Naive B cell (primary cell): Measurements from ENCODE around the gene PFKFB2. TPM values are rescaled to one million over a fixed set of nuclear protein-coding genes. Genes with fewer than 3 reads are reported as not detected.

Experiments used
- ATAC-seq, 2 donors: fragments of 150-1000 bp; cut with Tn5 transposase; 2 replicates each; pipeline ENCODE4 v1.10.0; 2021; ENCODE audit warnings: low read depth in 2 of 2, mild to moderate bottlenecking in 2 of 2, moderate library complexity in 2 of 2
- DNase-seq: peaks from one replicate; pipeline ENCODE4 v3.0.0; 2022
- H3K27ac Mint-ChIP-seq, 6 donors: one replicate each; pipeline ENCODE4 v1.8.0; 2020 to 2022; ENCODE audit warnings: mild to moderate bottlenecking in 6 of 6, mixed read lengths in 6 of 6, moderate library complexity in 5 of 6, inconsistent platforms in 2 of 6
- H3K27me3 Mint-ChIP-seq, 3 donors: one replicate each; pipeline ENCODE4 v1.8.0; 2021 to 2022; ENCODE audit warnings: mixed read lengths in 3 of 3, mild to moderate bottlenecking in 1 of 3
- H3K36me3 Mint-ChIP-seq, 2 donors: one replicate each; pipeline ENCODE4 v1.8.0; 2020 to 2022; ENCODE audit warnings: mixed read lengths in 2 of 2, inconsistent platforms in 1 of 2, mild to moderate bottlenecking in 1 of 2
- H3K4me1 Mint-ChIP-seq, 3 donors: one replicate each; pipeline ENCODE4 v1.8.0; 2020 to 2022; ENCODE audit warnings: mixed read lengths in 3 of 3, inconsistent platforms in 1 of 3, mild to moderate bottlenecking in 1 of 3, moderate library complexity in 1 of 3
- H3K4me3 Mint-ChIP-seq, 8 donors: one replicate each; pipeline ENCODE4 v1.8.0; 2020 to 2022; ENCODE audit warnings: mild to moderate bottlenecking in 8 of 8, mixed read lengths in 8 of 8, moderate library complexity in 8 of 8, inconsistent platforms in 2 of 8
- H3K9me3 Mint-ChIP-seq, 7 donors: one replicate each; pipeline ENCODE4 v1.8.0; 2020 to 2022; ENCODE audit warnings: mixed read lengths in 7 of 7, mild to moderate bottlenecking in 5 of 7, inconsistent platforms in 2 of 7, moderate library complexity in 1 of 7
- polyA plus RNA-seq, 6 donors: library from polyadenylated mRNA; unstranded; fragments of 300-500 nt; fragmentation: Illumina TruSeq; gene quantifications; one replicate each; pipeline ENCODE4 v1.2.3, GENCODE V29; 2021; ENCODE audit warnings: low read depth in 6 of 6

PFKFB2 gene
- polyA plus RNA-seq, 6 donors from 2014 or later = 2.5 to 8.2 (median 6.1) TPM

DNA sequence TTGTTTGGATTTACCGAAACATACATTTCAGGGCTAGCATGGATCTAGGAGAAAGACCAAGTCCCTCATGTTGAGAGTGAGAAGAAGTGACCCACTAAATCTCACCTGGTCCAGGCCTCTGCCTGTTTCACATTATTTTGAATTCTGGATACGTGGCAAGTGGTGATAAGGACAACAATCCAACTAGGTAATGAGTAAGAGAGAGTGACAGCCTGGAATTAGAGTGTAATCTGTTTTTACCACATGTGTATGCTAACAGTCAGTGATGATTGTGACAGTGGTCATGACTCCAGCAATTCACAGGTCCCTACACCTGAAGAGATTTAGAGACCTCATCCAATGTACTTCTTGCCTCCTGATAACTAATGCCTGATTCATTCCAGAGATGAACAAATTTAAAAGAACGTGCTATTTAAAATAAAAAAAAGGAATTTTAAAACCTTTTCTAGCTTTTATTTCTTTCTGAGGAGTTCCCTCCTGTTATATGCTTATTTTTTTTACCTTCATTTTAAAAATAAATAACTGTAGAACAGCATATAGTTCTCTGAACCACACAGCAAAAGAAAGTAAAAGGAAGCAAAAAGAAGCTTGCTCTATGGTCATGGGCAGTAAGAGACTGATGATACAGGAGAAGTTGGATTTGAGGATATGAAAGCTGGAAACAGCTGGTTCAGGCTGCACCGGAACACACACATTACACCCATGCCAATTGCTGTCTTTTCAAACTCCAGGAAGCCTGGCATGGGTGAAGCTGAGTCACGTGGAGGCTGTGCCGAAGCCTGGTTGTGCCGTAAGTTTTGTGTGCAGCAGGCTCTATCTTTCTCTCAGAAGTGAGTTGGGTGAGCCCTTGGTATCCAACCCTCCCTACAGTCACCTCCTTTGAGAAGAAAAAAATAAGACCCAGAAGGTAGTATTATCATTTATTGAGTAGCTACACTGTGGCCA lies 35.2 kb upstream of the PFKFB2 start:
- Mint-ChIP-seq H3K27ac (no peak overlapping the region), H3K9me3 (no peaks in the 10 kb centered on the region), H3K27me3 (peaks cover 36 to 48% (median 43%) of the 10 kb centered on the region in 3 donors), H3K36me3 (no peaks in the 10 kb centered on the region), H3K4me3 (no peak overlapping the region), H3K4me1 (no peaks in the 10 kb centered on the region)
- no peak for DNase-seq
- ATAC-seq = no peak

DNA sequence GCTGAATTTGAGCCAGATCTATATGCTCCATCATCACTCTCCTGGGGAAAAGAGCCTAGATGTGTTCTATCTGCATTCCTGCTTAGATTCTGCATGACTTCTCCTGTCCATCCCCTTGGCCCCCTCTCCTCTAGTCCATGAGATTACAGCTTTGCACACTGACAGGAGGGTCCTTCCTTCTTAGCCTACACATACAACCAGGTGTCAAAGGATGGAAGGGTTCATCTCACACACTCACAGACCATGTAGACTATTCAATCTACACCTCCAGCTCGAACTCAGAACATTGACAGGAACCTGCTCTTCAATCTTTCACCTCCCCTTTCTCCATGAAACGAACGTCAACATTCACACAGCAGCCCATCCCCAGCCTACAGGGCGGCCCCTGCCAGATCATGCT lies 34.4 kb upstream of the PFKFB2 start:
- DNase-seq (no peak), ATAC-seq (no peak)
- no peak overlapping the region for H3K4me3 Mint-ChIP-seq
- peak overlapping the region in 1 of 6 donors; percentile 74 for H3K27ac Mint-ChIP-seq
- H3K36me3 Mint-ChIP-seq = no peaks in the 10 kb centered on the region
- H3K4me1 Mint-ChIP-seq = no peaks in the 10 kb centered on the region
- peaks cover 32 to 40% (median 38%) of the 10 kb centered on the region in 3 donors for H3K27me3 Mint-ChIP-seq
- no peaks in the 10 kb centered on the region for H3K9me3 Mint-ChIP-seq

DNA sequence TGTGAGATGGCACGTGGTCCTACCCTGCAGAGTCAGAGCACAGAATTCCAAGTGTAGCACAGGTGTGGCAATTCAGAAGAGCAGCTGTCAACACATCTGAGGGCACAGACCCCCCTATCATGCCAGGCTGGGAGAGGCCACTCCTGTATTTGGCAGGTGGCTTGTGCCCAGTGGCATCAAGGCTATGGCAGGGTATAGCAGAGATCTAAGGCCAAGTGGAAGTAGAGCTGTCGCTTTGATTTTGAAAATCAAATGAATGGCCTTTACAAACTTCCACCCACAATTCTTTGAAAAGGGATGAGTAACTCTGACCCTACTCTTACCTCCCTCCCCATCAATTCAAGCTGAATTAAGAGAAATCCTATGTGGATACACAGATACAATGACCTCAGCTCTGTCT lies 33.9 kb upstream of the PFKFB2 start:
- H3K27me3 Mint-ChIP-seq = peaks cover 31 to 40% (median 39%) of the 10 kb centered on the region in 3 donors
- H3K9me3 Mint-ChIP-seq = no peaks in the 10 kb centered on the region
- no peaks in the 10 kb centered on the region for H3K4me1 Mint-ChIP-seq
- ATAC-seq (no peak), DNase-seq (no peak)
- H3K4me3 Mint-ChIP-seq = no peak overlapping the region
- peak overlapping the region in 1 of 6 donors; percentile 74 for H3K27ac Mint-ChIP-seq
- H3K36me3 Mint-ChIP-seq = no peaks in the 10 kb centered on the region

DNA sequence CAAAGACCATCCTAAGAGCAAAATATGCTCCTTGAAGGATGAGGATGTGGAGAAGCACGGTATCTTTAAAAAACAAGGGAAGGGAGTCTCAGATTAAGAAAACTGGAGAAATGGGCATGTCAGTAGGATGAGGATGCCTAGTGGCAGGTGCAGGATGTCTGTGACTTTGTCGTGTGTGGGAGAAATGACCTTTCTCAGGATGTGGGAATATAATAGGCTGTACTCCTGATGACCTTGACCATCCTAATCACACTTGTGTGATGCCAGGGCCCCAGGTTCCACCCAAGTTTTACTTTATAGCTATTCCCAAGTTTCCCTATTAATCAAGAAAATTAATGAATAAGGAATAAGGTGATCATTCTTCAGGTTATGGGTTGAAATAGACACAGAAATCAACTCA lies 33.4 kb upstream of the PFKFB2 start:
- H3K27ac Mint-ChIP-seq = no peak overlapping the region
- peaks cover 28 to 42% (median 39%) of the 10 kb centered on the region in 3 donors for H3K27me3 Mint-ChIP-seq
- H3K4me1 Mint-ChIP-seq = no peaks in the 10 kb centered on the region
- DNase-seq (no peak), ATAC-seq (no peak)
- H3K36me3 Mint-ChIP-seq = no peaks in the 10 kb centered on the region
- H3K4me3 Mint-ChIP-seq = no peak overlapping the region
- no peaks in the 10 kb centered on the region for H3K9me3 Mint-ChIP-seq

DNA sequence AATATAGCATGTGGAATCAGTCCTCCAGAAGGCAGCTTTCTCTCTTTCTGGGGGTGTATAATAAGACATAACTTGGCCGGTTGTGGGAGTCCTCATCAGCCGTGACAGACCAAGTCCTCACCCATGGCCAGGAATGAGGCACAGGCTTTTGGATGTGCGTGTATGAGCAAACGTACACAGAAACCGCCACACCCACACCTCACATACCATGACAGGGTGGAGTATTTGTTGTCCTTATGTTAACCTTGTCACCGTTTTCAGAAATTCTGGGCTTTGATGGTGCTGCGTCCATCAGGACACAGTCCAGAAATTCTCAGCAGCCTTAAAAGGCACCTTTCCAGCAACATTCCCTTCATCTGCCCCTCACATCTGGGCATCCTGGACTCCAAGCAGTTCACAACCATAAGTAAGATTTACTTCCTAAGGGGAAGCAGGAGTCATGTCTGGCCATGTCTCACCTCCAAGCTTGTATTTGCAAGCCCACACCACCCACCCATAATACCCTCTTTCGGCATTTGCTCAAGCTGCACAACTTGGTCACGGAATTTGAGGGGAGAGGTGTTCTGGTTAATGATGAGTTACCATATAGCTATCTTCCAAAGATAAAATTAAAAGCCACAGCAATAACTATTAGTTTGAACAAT lies 32.9 kb upstream of the PFKFB2 start:
- DNase-seq = no peak
- Mint-ChIP-seq H3K4me1 (no peaks in the 10 kb centered on the region), H3K36me3 (no peaks in the 10 kb centered on the region), H3K27me3 (peaks cover 23 to 40% (median 37%) of the 10 kb centered on the region in 3 donors), H3K4me3 (no peak overlapping the region), H3K9me3 (no peaks in the 10 kb centered on the region), H3K27ac (no peak overlapping the region)
- ATAC-seq = no peak

DNA sequence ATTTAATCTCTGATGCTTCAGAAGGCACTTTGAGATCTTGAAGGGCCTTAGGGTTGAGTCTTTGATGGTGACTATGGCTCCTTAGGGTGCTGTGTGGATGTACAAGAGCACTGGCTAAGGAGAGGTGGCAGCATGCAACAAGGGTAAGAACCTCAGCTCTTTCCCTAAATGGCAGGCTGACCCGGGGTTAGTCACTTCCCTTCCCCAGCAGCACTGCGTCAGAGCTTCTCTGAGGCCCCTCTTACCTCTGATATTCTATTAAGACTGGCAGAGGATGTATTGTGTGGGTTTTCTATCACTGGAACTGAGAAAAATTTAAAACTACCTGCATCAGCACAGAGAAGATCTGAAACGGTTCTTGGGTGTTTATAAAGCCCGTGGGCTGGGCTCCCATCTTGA lies 32.4 kb upstream of the PFKFB2 start:
- H3K36me3 Mint-ChIP-seq = no peaks in the 10 kb centered on the region
- no peak for DNase-seq
- no peak for ATAC-seq
- peaks cover 27 to 42% (median 31%) of the 10 kb centered on the region in 3 donors for H3K27me3 Mint-ChIP-seq
- H3K27ac Mint-ChIP-seq = no peak overlapping the region
- H3K9me3 Mint-ChIP-seq = no peaks in the 10 kb centered on the region
- H3K4me3 Mint-ChIP-seq = no peak overlapping the region
- H3K4me1 Mint-ChIP-seq = no peaks in the 10 kb centered on the region

DNA sequence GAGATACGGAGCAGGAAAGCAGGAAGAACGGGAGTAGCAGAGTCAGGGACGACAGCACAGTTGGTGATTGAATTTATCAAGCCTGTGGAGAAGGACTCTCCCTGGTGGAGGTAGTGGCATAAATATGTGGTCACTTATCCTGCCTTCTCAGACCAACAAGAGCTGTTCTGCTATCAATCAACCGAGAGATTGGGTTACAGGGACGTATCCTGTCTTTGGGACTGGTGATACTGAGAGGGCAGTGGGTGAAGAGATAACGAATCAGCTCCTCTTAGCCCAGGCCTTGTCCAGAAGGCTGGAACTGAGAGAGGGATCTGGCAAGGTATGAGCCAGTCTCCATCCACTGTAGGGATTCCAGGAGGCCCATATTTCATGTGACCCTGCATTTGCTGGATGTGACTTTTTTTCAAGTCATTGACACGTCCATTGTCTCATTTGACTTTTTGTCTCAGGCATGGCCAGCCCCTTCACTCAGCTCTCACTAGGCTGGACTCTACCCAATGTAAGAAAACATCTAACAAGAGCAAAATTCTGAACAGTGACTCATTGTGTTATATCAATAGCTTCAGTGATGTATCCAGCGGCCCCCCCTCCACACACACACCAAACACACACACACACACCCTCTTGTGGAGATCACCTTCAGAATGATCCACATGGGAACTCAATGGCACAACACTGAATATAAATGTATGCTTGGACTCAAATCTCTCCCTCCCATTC lies 31.8 kb upstream of the PFKFB2 start:
- H3K27ac Mint-ChIP-seq = no peak overlapping the region

DNA sequence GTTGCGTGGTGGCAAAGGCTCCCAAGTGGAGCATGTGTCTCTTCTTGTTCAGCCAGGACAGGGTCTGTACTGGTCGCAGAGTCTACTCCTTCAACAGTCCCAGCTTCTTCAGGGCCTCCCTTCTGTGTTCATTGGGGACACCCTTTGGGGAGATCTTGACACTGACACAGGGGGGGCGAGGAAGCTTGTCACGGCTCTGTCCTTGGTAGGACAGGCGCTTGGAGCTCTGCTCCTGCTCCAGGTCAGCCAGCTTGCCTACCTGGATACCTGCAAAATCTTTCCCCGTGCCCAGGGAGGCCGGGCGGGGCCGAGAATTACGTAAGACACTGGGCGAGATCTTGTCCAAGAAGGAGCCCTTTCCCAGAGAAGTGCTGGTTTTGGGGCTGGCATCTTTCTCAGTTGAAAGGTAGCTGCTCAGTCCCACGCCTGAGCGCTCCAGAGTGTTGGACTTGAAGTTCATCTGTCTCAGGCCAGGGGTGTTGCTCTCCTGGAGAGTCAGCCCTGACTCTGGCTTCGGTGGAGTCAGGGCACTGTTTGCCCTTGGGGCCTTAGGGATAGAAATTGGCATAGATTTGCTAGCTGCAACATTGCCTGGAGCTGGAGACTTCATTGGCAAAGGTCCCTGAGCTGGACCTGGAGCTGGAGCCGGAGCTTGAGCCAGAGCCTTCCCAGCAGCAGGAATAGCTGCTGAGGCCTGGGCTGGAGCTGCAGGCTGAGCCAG lies 31.0 kb upstream of the PFKFB2 start:
- no peak for ATAC-seq
- Mint-ChIP-seq H3K4me3 (no peak overlapping the region), H3K36me3 (no peaks in the 10 kb centered on the region), H3K27ac (no peak overlapping the region), H3K9me3 (no peaks in the 10 kb centered on the region), H3K4me1 (no peaks in the 10 kb centered on the region), H3K27me3 (peaks cover 30 to 39% (median 34%) of the 10 kb centered on the region in 3 donors)
- DNase-seq = no peak

More for the DNA sequence above, 31.8 kb upstream of the PFKFB2 start:
- peaks cover 27 to 37% (median 30%) of the 10 kb centered on the region in 3 donors for H3K27me3 Mint-ChIP-seq
- ATAC-seq (no peak), DNase-seq (no peak)
- no peaks in the 10 kb centered on the region for H3K36me3 Mint-ChIP-seq
- H3K4me1 Mint-ChIP-seq = no peaks in the 10 kb centered on the region
- no peaks in the 10 kb centered on the region for H3K9me3 Mint-ChIP-seq
- H3K4me3 Mint-ChIP-seq = no peak overlapping the region

DNA sequence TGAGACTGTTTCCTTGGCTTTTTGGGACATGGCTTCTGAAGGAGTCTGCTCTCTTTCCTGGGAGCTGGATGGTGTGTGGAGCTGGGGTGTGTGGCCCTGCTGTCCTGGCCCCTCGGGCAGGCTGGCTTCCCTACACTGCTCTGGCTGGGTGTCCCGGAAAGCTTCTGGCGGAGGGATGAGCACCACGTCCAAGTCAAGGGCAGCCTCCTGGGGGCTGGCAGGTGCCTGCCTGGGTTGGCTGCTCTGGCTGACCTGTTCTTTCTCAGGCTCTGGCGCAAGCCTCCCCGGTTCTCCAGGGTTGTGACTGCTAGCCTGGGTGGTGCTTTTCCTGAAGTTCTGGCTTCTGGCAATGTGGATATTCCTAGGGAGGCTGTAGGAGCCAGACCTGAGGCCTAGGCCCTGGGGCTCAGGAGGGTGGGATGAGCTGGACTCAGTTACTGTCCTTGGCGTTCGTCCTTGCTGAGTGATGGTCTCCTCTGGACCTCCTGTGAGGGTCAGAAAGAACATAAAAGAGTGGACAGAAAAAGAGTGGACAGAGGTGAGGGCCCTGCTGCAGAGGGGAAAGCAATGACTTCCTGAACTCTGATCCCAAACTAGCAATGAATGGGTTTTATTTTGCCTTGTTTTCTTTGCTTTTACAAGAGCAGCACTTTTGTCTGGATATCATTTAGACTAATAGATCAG lies 29.9 kb upstream of the PFKFB2 start:
- H3K4me3 Mint-ChIP-seq = peak overlapping the region in 1 of 8 donors; percentile 57
- no peak overlapping the region for H3K27ac Mint-ChIP-seq
- ATAC-seq = no peak
- H3K27me3 Mint-ChIP-seq = peaks cover 32 to 45% (median 43%) of the 10 kb centered on the region in 3 donors
- H3K9me3 Mint-ChIP-seq = no peaks in the 10 kb centered on the region
- DNase-seq = no peak
- H3K36me3 Mint-ChIP-seq = no peaks in the 10 kb centered on the region
- no peaks in the 10 kb centered on the region for H3K4me1 Mint-ChIP-seq

DNA sequence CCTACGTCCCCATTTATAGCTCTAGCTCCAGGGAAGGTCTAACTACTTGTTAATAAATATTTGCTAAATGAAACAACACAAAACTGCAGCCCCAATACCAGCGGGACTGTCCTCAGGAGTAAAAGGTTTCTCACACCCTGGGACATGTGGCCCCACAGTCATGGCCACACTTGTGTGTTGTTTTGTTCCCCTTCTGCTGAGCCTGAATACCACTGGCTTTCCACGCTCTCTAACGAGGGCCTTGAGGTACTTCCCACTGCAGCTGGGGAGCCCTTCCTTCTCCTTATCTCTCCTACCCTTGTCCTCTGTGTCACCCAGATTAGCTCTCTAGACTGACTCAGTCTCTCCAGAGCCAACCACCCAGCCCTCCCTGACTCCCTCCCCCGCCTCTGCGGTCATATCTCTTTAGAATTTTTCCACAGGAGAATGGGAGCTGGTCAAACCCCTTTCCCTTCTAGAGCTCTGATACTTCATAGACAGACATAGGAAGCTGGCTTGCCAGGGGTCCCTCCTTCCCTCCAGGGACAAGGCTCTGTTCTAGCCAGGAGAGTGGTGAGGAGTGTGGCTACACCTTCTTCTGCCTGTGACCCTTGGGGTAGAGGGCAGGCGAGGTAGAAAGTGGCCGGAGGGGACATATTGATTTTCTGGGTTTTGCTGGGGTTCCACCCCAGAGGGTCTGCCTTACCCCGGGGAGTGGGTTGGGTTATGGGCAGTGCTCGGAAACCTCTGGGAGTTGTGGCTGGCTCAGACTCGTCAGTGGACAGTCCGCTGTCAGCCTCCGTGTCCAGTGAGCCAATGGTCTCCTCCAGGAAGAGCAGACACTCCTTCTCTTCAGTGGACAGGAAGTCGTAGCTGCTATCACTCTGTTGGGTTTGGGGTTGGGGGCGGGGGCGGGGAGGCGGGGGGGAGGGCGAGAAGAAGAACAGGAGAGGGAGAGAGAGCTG lies 28.6 kb upstream of the PFKFB2 start:
- peak overlapping the region in 1 of 6 donors; percentile 43 for H3K27ac Mint-ChIP-seq
- no peak overlapping the region for H3K4me3 Mint-ChIP-seq
- no peak for ATAC-seq
- no peaks in the 10 kb centered on the region for H3K36me3 Mint-ChIP-seq
- H3K9me3 Mint-ChIP-seq = no peaks in the 10 kb centered on the region
- H3K4me1 Mint-ChIP-seq = no peaks in the 10 kb centered on the region
- DNase-seq = no peak
- H3K27me3 Mint-ChIP-seq = peaks cover 30 to 52% (median 51%) of the 10 kb centered on the region in 3 donors

DNA sequence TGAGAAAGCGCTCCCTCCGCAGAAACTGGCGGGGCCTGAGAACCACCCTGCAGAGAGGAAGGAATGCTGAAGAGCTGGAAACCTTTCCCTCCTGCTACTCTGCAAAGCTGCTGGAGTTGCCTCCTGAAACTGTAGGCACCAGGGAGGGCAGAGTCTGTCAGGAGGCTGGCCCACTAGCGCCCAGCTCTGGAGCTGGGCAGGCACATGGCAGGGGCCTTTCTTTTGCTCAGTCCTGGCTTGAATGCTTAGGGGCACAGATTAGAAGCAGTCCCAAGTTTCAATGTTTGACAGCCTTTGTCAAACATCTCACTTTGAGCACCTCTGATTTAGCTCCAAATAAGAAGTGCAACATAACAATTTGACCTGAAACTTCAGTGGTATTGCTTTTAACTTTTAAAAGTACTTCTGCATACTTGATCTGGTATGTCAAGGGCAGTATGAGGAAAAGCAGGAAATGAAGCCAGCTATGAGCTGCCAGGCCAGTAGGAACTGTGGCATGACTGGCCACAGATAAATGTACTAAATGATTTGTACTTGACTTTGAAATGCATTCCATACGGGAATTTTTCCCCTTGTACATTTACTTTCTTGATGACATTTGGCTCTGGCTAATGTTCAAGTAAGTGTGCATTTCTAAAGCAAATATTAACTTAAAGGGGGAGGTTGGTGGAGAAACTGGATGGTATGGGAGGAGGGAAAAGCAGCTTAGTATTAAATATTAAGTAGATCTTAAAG lies 27.8 kb upstream of the PFKFB2 start:
- DNase-seq (no peak), ATAC-seq (no peak)
- Mint-ChIP-seq H3K4me3 (no peak overlapping the region), H3K27me3 (peaks cover 37 to 59% (median 59%) of the 10 kb centered on the region in 3 donors), H3K9me3 (no peaks in the 10 kb centered on the region), H3K4me1 (no peaks in the 10 kb centered on the region), H3K27ac (no peak overlapping the region), H3K36me3 (no peaks in the 10 kb centered on the region)
